RWPE2 (cell line): ENCODE results near the gene NLRC5.
A peak's percentile ranks its signal among the peaks of the same experiment; 100 is the strongest.

Experiments used
- ATAC-seq: fragments of 200-7000 bp; cut with Tn5 transposase; 3 replicates; pipeline ENCODE4 v1.9.1; 2021; ENCODE audit warnings: low read depth
- DNase-seq: peaks from one replicate; pipeline ENCODE4 v3.0.0-alpha.2; 2020; ENCODE audit warnings: low spot score
- H3K27ac ChIP-seq: fragments of 450-650 bp; 2 replicates; pipeline ENCODE4 v1.5.1; 2017; ENCODE audit warnings: mild to moderate bottlenecking; ENCODE audit not compliant: poor library complexity, severe bottlenecking
- H3K27me3 ChIP-seq: fragments of 250-450 bp; sonication (Bioruptor Pico); 2 replicates; pipeline ENCODE4 v1.5.1; 2021; ENCODE audit warnings: mild to moderate bottlenecking, moderate library complexity; ENCODE audit not compliant: insufficient read depth, poor library complexity, severe bottlenecking
- H3K36me3 ChIP-seq: fragments of 250-450 bp; sonication (Bioruptor Pico); 2 replicates; pipeline ENCODE4 v1.5.1; 2020; ENCODE audit warnings: low read depth, mild to moderate bottlenecking, moderate library complexity
- H3K4me1 ChIP-seq: fragments of 250-450 bp; sonication (Bioruptor Pico); 2 replicates; pipeline ENCODE4 v1.5.1; 2021; ENCODE audit warnings: mild to moderate bottlenecking, moderate library complexity; ENCODE audit not compliant: insufficient read depth, poor library complexity, severe bottlenecking
- H3K4me3 ChIP-seq: fragments of 250-450 bp; sonication (Bioruptor Pico); 2 replicates; pipeline ENCODE4 v1.5.1; 2021; ENCODE audit warnings: mild to moderate bottlenecking, moderate library complexity; ENCODE audit not compliant: severe bottlenecking
- H3K9me3 ChIP-seq: fragments of 250-450 bp; sonication (Bioruptor Pico); 2 replicates; pipeline ENCODE4 v1.5.1; 2021; ENCODE audit warnings: mild to moderate bottlenecking, moderate library complexity; ENCODE audit not compliant: severe bottlenecking
- TF ChIP-seq, protein P1 (sequence below): fragments of 450-650 bp; IDR thresholded peaks from one replicate; pipeline ENCODE4 v1.5.1; 2017; ENCODE audit warnings: mild to moderate bottlenecking, moderate library complexity; ENCODE audit not compliant: poor library complexity, severe bottlenecking

NLRC5 gene

DNA sequence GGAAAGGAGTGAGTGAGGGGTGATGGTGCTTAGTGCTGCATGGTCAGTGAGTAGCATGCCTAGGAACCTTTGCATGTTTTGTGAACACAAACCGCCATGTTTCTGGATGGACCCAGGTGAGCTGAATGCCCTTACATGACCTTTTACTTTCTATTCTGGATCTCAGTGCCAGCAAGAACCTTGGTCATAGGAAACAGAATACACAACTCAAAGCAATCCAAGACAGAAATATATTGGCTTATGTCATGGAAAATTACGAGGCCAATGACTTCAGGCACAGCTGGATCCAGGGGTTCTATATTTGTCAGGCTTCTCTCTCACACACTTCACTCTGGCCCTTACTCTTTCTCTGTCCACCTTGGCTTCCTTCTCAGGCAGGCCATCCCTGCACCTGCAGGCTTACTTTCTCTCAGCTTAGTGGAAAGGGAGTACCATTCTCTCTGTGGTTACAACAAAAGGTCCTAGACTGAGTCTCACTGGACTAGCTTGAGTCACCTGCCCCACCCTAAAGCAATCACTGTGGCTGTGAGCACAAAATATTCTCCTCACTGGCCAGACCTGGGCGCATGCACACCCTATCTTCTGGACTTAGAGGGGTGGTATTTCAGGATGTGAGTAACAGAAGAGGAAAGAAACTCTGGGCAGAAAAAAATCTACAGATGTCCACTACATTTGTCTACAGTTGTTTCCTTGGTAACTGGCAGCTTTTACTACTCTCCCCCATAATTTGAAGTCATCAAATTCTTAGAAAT is 82.7 kb downstream of the NLRC5 start:
- no peak overlapping the region for H3K4me3 ChIP-seq
- peak overlapping the region; percentile 44 for H3K27ac ChIP-seq
- H3K9me3 ChIP-seq, result no peaks in the 10 kb centered on the region
- no peaks in the 10 kb centered on the region for H3K36me3 ChIP-seq
- DNase-seq (no peak), ATAC-seq (peak; percentile 98)
- H3K4me1 ChIP-seq, result peaks cover 9% of the 10 kb centered on the region
- H3K27me3 ChIP-seq, result no peaks in the 10 kb centered on the region
- TF ChIP-seq, protein P1, sequence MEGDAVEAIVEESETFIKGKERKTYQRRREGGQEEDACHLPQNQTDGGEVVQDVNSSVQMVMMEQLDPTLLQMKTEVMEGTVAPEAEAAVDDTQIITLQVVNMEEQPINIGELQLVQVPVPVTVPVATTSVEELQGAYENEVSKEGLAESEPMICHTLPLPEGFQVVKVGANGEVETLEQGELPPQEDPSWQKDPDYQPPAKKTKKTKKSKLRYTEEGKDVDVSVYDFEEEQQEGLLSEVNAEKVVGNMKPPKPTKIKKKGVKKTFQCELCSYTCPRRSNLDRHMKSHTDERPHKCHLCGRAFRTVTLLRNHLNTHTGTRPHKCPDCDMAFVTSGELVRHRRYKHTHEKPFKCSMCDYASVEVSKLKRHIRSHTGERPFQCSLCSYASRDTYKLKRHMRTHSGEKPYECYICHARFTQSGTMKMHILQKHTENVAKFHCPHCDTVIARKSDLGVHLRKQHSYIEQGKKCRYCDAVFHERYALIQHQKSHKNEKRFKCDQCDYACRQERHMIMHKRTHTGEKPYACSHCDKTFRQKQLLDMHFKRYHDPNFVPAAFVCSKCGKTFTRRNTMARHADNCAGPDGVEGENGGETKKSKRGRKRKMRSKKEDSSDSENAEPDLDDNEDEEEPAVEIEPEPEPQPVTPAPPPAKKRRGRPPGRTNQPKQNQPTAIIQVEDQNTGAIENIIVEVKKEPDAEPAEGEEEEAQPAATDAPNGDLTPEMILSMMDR, result no peak

DNA sequence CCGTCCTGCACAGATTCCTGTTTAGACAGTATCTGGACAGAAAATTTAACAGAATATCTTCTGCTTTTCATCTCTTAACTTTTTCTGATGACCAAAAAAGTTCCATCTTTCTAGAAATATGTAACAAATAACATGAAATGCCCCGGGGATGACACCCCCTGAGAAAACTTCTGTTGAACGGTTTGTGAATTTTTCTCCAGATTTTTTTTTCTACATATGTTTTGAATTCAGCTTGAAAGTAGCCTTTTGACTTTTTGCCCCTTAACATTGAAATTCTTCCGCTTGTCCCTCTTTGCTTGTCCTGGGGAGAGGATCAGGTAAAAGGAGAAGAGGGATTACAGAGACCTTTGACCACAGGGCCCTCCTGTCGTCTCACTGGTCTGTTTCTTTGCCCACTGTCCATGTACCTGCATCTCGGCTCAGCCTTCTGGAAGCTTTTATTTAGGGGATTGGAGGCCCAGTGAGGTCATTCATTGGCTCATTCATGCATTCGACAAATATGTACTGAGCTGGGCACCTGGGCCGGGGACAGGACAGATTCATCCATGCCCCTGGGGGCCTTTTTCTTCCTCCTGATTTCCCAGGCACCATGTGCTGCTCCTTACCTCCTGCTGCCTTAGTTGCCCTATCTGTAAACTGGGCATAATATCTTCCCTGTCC is 83.4 kb downstream of the NLRC5 start:
- no peaks in the 10 kb centered on the region for H3K36me3 ChIP-seq
- peaks cover 9% of the 10 kb centered on the region for H3K4me1 ChIP-seq
- H3K27ac ChIP-seq, result peak overlapping the region; percentile 44
- no peak overlapping the region for H3K4me3 ChIP-seq
- H3K27me3 ChIP-seq, result no peaks in the 10 kb centered on the region
- TF ChIP-seq, protein P1, result no peak
- no peak for ATAC-seq
- H3K9me3 ChIP-seq, result no peaks in the 10 kb centered on the region
- no peak for DNase-seq

DNA sequence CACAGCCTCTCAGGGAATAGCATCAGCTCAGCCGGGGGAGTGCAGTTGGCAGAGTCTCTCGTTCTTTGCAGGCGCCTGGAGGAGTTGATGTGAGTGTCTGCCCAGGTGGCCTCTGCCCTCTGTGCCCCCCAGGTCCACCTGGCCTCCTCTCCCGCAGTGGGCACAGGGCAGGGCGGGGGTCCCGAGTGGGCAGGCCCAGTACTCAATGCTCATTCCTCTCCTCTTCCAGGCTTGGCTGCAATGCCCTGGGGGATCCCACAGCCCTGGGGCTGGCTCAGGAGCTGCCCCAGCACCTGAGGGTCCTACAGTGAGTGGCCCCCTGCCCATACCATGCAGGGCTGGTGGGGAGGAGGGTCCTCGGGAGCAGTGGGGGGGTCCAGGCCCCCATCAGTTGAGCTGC is 88.4 kb downstream of the NLRC5 start:
- ATAC-seq (no peak), DNase-seq (no peak)
- H3K27ac ChIP-seq, result no peak overlapping the region

DNA sequence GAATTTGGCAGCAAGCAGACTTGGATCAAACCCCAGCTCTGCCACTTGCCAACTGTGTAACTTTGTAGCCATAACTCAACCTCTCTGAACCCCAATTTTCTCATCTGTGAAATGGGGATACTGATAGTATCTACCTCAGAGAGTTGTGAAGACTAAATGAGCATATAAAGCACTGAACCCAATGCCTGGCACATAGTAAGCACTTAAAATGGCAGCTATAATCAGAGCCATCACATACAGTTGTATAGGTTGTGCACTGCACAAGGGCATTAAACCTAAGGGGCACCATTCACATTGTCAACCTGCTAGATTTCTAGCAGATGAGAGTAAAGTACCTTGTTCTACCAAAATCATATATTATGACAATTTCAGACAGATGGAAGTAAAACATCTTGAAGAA is 92.4 kb downstream of the NLRC5 start:
- Histone ChIP-seq H3K27ac (no peak overlapping the region), H3K36me3 (no peaks in the 10 kb centered on the region), H3K27me3 (no peaks in the 10 kb centered on the region), H3K4me3 (no peak overlapping the region), H3K4me1 (no peaks in the 10 kb centered on the region), H3K9me3 (no peaks in the 10 kb centered on the region)
- TF ChIP-seq, protein P1, result no peak
- DNase-seq (no peak), ATAC-seq (no peak)

More for the DNA sequence above, 88.4 kb downstream of the NLRC5 start:
- Histone ChIP-seq H3K4me1 (no peaks in the 10 kb centered on the region), H3K36me3 (no peaks in the 10 kb centered on the region), H3K27me3 (no peaks in the 10 kb centered on the region), H3K9me3 (no peaks in the 10 kb centered on the region), H3K4me3 (no peak overlapping the region)
- TF ChIP-seq, protein P1, result no peak

DNA sequence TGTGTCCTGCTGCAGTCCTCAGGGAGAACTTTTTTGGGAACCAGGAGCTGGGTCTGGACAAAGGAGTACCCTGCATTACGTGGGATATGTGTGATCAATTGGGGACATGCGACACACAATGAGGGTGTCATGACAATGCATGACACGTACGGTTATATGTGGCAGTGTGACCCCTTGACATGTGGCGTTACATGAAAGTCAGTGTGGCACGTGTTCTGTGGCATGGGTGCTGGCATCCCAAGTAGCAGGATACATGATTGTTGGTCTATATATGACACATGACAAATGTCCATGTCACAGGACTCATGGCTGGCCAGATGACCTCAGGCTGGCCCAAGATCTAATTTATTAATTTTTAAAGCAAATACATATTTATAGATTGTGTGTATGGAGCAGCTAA is 93.3 kb downstream of the NLRC5 start:
- no peaks in the 10 kb centered on the region for H3K4me1 ChIP-seq
- TF ChIP-seq, protein P1, result no peak
- DNase-seq, result no peak
- no peaks in the 10 kb centered on the region for H3K36me3 ChIP-seq
- no peak overlapping the region for H3K27ac ChIP-seq
- ATAC-seq, result no peak
- H3K9me3 ChIP-seq, result no peaks in the 10 kb centered on the region
- H3K27me3 ChIP-seq, result no peaks in the 10 kb centered on the region
- H3K4me3 ChIP-seq, result no peak overlapping the region
